Subcutaneous adipose tissue (tissue), 4 donors: ENCODE data around the gene C1QA. TPM values are rescaled to one million over a fixed set of nuclear protein-coding genes. Genes with fewer than 3 reads are reported as not detected.

Experiments used
- CTCF ChIP-seq: fragments of 450-650 bp; IDR thresholded peaks from one replicate; pipeline ENCODE4 v1.5.1; 2016; ENCODE audit warnings: low read depth, mild to moderate bottlenecking, control low read depth, antibody characterized with exemption, moderate library complexity
- total RNA-seq, 4 donors: library from RNA; depleted of rRNA; stranded (reverse); fragments of >200 nt; gene quantifications; one replicate each; pipeline ENCODE4 v1.1.0, GENCODE V29; 2016

Gene C1QA
- total RNA-seq, 4 donors from 2014 or later, result 180 to 794 (median 365) TPM

GRCh38 chr1:22666412-22666811, 30.0 kb downstream of the C1QA start:
- TF ChIP-seq CTCF, result no peak

- no peak for TF ChIP-seq CTCF
These were observed 34.0 kb downstream of the C1QA start for GRCh38 chr1:22670352-22670975.

- no peak for TF ChIP-seq CTCF
These were observed 35.6 kb downstream of the C1QA start for GRCh38 chr1:22671999-22672398.

- no peak for TF ChIP-seq CTCF
These were observed 37.3 kb downstream of the C1QA start for GRCh38 chr1:22673486-22674409.

- TF ChIP-seq CTCF, result no peak
These were observed 38.0 kb downstream of the C1QA start for GRCh38 chr1:22674410-22674749.

GRCh38 chr1:22676916-22677583, 40.6 kb downstream of the C1QA start:
- no peak for TF ChIP-seq CTCF
